Pancreas (tissue), 10 donors: ENCODE results near the gene EML6. TPM values are rescaled to one million over a fixed set of nuclear protein-coding genes. Genes with fewer than 3 reads are reported as not detected.
A peak's percentile ranks its signal among the peaks of the same experiment; 100 is the strongest.

Experiments
- ATAC-seq, 4 donors: fragments of 200-7000 bp; cut with Tn5 transposase; one replicate each; pipeline versions ENCODE4 v1.8.0 to v1.9.1; 2020; ENCODE audit warnings: mild to moderate bottlenecking in 4 of 4, moderate library complexity in 4 of 4
- DNase-seq, 6 donors: peaks; one replicate each; pipeline ENCODE4 v3.0.0-alpha.2; 2020
- FAIRE-seq: peaks from 2 replicates; lab custom pipeline; 2012; peaks lifted over from hg19 to GRCh38; lab: Jason Lieb, UNC
- H3K27ac ChIP-seq, 4 donors: fragments of 200-600 bp; sonication (generic); 1 replicate in 3 of 4; 2 replicates in 1 of 4; pipeline versions ENCODE4 v1.5.0 to v1.8.0; 2020
- H3K27me3 ChIP-seq, 4 donors: fragments of 200-600 bp; one replicate each; pipeline ENCODE4 v1.8.0; 2021
- H3K36me3 ChIP-seq, 3 donors: fragments of 200-600 bp; sonication (generic) in 1 of 3; one replicate each; pipeline versions ENCODE4 v1.5.0 to v1.8.0; 2020 to 2021
- H3K4me1 ChIP-seq, 3 donors: fragments of 200-600 bp; one replicate each; pipeline ENCODE4 v1.8.0; 2021
- H3K4me3 ChIP-seq, 4 donors: fragments of 200-600 bp; sonication (generic) in 2 of 4; one replicate each; pipeline versions ENCODE4 v1.5.0 to v1.8.0; 2020 to 2021
- H3K9me3 ChIP-seq, 4 donors: fragments of 200-600 bp; one replicate each; pipeline ENCODE4 v1.8.0; 2021
- WGBS, 2 donors: extraction: QIAGEN DNeasy Blood & Tissue Kit; methylation state at CpG; one replicate each; pipeline ENCODE4 v1.1.7; 2013; 5-methylcytosine and 5-hydroxymethylcytosine counted together
- intact Hi-C, 3 donors: fragments of 100-400 bp; cut with DNase I; formaldehyde crosslinking; loops; one replicate each; pipeline versions ENCODE4 v1.11.1 to v1.14.2; 2022
- polyA plus RNA-seq, 2 donors: library from polyadenylated mRNA; stranded (reverse); fragments of 200-250 nt; gene quantifications; one replicate each; pipeline ENCODE4 v1.2.3, GENCODE V29; 2013
- total RNA-seq, 6 donors: library from RNA; stranded (reverse); fragmentation: NEBNext Ultra II Directional in 4 of 6; extraction: Animal tissue kit (Norgen Biotek cat#: 25700) in 4 of 6; gene quantifications; one replicate each; pipeline versions ENCODE4 v1.2.1 to v1.2.4, GENCODE V29; 2021 to 2023
- TF ChIP-seq, protein P1 (sequence below), 4 donors: fragments of 200-600 bp; sonication (generic) in 3 of 4; IDR thresholded peaks; one replicate each; pipeline versions ENCODE4 v1.5.0 to v1.8.0; 2021; ENCODE audit warnings: antibody characterized with exemption in 4 of 4
- donor health status: healthy with polysubstance abuse.
- donor health status: DM: no; HTN: no; CAD: no; lungs with moderate emphysema.
- donor health status: DM: no; HTN: no; CAD: no.
- donor health status: control.
- donor health status: control.
- donor health status: Bipolar disorder and iron deficiency.
- donor health status: DM: yes; HTN: yes; CAD: no.
- donor health status: DM: no; HTN: no; CAD: no.
- donor health status: DM: no; HTN: no; CAD: no.
- donor health status: DM: yes; HTN: yes; CAD: no.

The EML6 gene
- total and polyA plus RNA-seq, 8 donors, result 1.2 to 4.9 (median 2.2) TPM

DNA sequence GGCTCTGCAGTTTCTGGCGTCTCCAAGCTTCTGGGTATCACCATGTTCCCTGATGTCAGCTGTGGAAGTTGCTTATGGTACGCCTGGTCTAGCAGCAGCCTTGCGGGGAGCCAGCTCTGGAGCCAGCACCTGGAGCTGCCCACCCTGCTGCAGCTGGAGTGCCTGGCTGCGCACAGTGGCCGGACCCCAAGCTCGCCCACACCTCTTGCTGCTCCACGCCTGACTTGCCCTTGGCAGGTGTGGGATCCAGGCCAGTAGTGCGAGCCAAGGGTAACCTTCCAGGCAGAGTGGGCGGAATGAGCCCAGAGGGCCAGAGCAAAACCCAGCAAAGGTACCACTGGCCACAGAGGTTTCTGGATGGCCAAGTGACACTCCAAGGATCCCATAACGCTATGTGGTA lies 13.2 kb upstream of the EML6 start:
- H3K9me3 ChIP-seq, result no peaks in the 10 kb centered on the region
- TF ChIP-seq, protein P1, sequence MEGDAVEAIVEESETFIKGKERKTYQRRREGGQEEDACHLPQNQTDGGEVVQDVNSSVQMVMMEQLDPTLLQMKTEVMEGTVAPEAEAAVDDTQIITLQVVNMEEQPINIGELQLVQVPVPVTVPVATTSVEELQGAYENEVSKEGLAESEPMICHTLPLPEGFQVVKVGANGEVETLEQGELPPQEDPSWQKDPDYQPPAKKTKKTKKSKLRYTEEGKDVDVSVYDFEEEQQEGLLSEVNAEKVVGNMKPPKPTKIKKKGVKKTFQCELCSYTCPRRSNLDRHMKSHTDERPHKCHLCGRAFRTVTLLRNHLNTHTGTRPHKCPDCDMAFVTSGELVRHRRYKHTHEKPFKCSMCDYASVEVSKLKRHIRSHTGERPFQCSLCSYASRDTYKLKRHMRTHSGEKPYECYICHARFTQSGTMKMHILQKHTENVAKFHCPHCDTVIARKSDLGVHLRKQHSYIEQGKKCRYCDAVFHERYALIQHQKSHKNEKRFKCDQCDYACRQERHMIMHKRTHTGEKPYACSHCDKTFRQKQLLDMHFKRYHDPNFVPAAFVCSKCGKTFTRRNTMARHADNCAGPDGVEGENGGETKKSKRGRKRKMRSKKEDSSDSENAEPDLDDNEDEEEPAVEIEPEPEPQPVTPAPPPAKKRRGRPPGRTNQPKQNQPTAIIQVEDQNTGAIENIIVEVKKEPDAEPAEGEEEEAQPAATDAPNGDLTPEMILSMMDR (IDR thresholded peaks at IDR 0.05), result no peak
- peak in 2 of 4 donors; percentile 30 to 31 for ATAC-seq

DNA sequence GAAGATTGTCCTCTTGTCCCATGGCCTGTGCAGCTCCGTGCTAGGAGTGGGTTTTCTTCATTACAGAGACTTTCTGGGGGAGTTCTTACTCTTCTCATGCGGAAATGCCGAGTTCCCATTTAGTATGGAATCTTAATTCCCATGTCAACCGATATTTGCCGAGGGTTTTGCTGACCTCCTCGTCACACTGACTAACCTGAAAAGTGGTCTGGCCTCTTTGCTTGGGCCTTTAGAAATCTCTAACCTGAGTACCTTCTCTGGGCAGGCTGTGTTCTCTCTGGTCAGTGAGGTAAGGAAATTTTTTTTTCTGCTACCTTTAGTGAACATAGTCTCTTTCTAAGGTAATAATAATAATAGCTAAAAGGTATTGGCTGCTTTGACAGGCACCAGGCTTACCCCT lies 10.9 kb upstream of the EML6 start:
- Histone ChIP-seq H3K27ac (no peak overlapping the region), H3K4me1 (peaks cover 0 to 2% (median 0%) of the 10 kb centered on the region in 3 donors), H3K36me3 (no peaks in the 10 kb centered on the region), H3K9me3 (no peaks in the 10 kb centered on the region), H3K4me3 (no peak overlapping the region), H3K27me3 (no peaks in the 10 kb centered on the region)
- ATAC-seq (no peak), FAIRE-seq (no peak), DNase-seq (no peak)
- TF ChIP-seq, protein P1 (IDR thresholded peaks at IDR 0.05), result no peak
- intact Hi-C loops, result no loop called here
- WGBS, 2 donors, result 96% methylated on average over 6 of the region's 6 CpGs

More for the DNA sequence above, 13.2 kb upstream of the EML6 start:
- Histone ChIP-seq H3K4me1 (peaks cover 0 to 2% (median 0%) of the 10 kb centered on the region in 3 donors), H3K4me3 (peak overlapping the region; percentile 31 to 57 (median 36)), H3K36me3 (no peaks in the 10 kb centered on the region), H3K27ac (peak overlapping the region in 3 of 4 donors; percentile 69 to 90 (median 87)), H3K27me3 (no peaks in the 10 kb centered on the region)
- no peak for FAIRE-seq
- peak in 3 of 6 donors; percentile 26 to 64 (median 40) for DNase-seq
- 41 to 47% methylated on average over 10 of the region's 10 CpGs for WGBS, 2 donors
- intact Hi-C loops, result no loop called here

DNA sequence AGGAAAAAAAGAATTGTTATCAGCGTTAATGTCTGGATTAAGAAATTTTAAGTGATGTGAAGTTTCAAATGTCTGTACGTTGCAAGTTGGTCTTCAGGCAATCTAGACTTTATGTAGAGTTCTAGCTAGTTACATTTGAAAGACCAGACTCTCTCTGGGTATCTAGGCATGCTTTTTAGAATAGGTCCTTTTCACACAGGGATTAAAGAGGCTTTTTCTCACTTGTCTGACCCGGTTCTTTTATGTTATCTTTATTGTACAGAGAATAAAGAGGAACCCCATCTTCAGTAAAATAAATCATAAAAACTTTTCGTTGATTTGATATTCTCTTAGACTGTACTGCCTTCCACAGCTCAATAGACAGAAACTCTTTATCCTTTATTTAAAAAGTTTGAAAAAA lies 8.5 kb upstream of the EML6 start:
- FAIRE-seq, result no peak
- WGBS, 2 donors, result 67 to 77% methylated on average over 4 of the region's 4 CpGs
- H3K27me3 ChIP-seq, result no peaks in the 10 kb centered on the region
- no peaks in the 10 kb centered on the region for H3K9me3 ChIP-seq
- TF ChIP-seq, protein P1 (IDR thresholded peaks at IDR 0.05), result no peak
- H3K36me3 ChIP-seq, result no peaks in the 10 kb centered on the region
- H3K4me3 ChIP-seq, result no peak overlapping the region
- H3K4me1 ChIP-seq, result peaks cover 0 to 2% (median 0%) of the 10 kb centered on the region in 3 donors
- ATAC-seq, result no peak
- DNase-seq, result no peak
- H3K27ac ChIP-seq, result no peak overlapping the region
- intact Hi-C loops, result no loop called here

DNA sequence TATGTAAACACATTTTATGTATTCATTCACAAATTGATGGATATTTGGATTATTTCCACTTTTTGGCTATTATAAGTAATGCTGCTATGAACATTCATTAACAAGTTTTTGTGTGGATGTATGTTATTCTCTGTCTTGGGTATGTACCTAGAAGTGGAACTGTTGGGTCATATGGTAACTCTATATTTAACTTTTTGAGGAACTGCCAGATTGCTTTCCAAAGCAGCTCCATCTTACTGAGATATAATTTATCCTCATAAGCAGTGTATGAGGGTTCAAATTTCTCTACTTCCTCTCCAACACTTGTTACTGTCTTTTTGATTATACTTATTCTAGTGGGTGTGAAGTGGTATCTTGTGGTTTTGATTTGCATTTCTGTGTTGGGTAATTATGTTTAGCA lies 7.1 kb upstream of the EML6 start:
- intact Hi-C loops, result no loop called here
- ATAC-seq, result no peak
- no peaks in the 10 kb centered on the region for H3K9me3 ChIP-seq
- H3K27me3 ChIP-seq, result no peaks in the 10 kb centered on the region
- no peak overlapping the region for H3K4me3 ChIP-seq
- no peak for FAIRE-seq
- no peak for DNase-seq
- TF ChIP-seq, protein P1 (IDR thresholded peaks at IDR 0.05), result no peak
- no peak overlapping the region for H3K27ac ChIP-seq
- H3K4me1 ChIP-seq, result peaks cover 0 to 2% (median 0%) of the 10 kb centered on the region in 3 donors
- H3K36me3 ChIP-seq, result no peaks in the 10 kb centered on the region

DNA sequence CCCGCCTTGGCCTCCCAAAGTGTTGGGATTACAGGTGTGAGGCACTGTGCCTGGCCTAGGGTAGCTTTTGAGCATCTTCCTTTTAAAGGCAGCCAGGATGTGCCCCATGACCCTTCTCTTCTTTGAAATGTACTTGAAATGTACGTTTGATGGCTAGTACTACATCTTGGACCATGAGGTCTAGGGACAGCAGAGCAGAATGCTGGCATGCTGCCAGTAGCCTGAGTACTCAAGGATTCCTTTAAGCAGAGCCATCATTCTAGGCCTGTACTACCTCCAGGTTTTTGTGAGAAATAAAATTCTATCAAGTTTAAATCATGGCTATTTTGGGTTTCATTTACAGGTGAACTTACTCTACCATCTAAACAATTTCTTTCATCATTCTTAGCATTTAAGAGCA lies 2.9 kb upstream of the EML6 start:
- TF ChIP-seq, protein P1 (IDR thresholded peaks at IDR 0.05), result no peak
- DNase-seq (no peak), ATAC-seq (no peak), FAIRE-seq (no peak)
- no peaks in the 10 kb centered on the region for H3K9me3 ChIP-seq
- 67 to 75% methylated on average over 2 of the region's 2 CpGs for WGBS, 2 donors
- H3K4me1 ChIP-seq, result no peaks in the 10 kb centered on the region
- H3K4me3 ChIP-seq, result no peak overlapping the region
- intact Hi-C loops, result no loop called here
- no peak overlapping the region for H3K27ac ChIP-seq
- no peaks in the 10 kb centered on the region for H3K36me3 ChIP-seq
- H3K27me3 ChIP-seq, result no peaks in the 10 kb centered on the region
